COLO829 (cell line): ENCODE measurements around the gene ACTR8.
"Not testable (repeated sequence)": the region's sequence is repeated elsewhere in the genome, so short reads cannot be mapped to it uniquely, and the experiment has no call there.

Experiments
- DNase-seq: peaks from one replicate; pipeline ENCODE4 v3.0.0; 2012; ENCODE audit warnings: low spot score

Gene ACTR8

GRCh38 chr3:53881691-53882593 is at the start of gene ACTR8:
Gene ACTR8, minus strand, starts transcription at chr3:53882152. Its CDS starts 51 bp downstream, at chr3:53882101.
- DNase-seq = peak; percentile 86

GRCh38 chr3:53927208-53927872 is 45.4 kb upstream of the ACTR8 start:
- not testable (repeated sequence) for DNase-seq

- no peak for DNase-seq
These were observed 39.3 kb upstream of the ACTR8 start for GRCh38 chr3:53921296-53921695.

GRCh38 chr3:53919741-53920140 is 37.8 kb upstream of the ACTR8 start:
- DNase-seq = no peak

GRCh38 chr3:53913401-53913800 is 31.4 kb upstream of the ACTR8 start:
- no peak for DNase-seq

GRCh38 chr3:53902711-53903110 is 20.8 kb upstream of the ACTR8 start:
- no peak for DNase-seq

- DNase-seq = no peak
These were observed 20.1 kb upstream of the ACTR8 start for GRCh38 chr3:53902067-53902466.

GRCh38 chr3:53900666-53901331 is 18.8 kb upstream of the ACTR8 start:
- DNase-seq = no peak

GRCh38 chr3:53899750-53900149 is 17.8 kb upstream of the ACTR8 start:
- no peak for DNase-seq

GRCh38 chr3:53892286-53892637 is 10.3 kb upstream of the ACTR8 start:
- DNase-seq = no peak

GRCh38 chr3:53891497-53892285 is 9.7 kb upstream of the ACTR8 start, which contains the start of gene SELENOK:
Gene SELENOK, minus strand, starts transcription at chr3:53891859.
- peak; percentile 97 for DNase-seq

GRCh38 chr3:53890726-53891475 is 8.9 kb upstream of the ACTR8 start:
- DNase-seq = no peak

- no peak for DNase-seq
These were observed 6.3 kb upstream of the ACTR8 start for GRCh38 chr3:53888232-53888631.

- DNase-seq = no peak
These were observed 5.5 kb upstream of the ACTR8 start for GRCh38 chr3:53887446-53887845.

GRCh38 chr3:53885239-53885638 is 3.3 kb upstream of the ACTR8 start:
- peak; percentile 68 for DNase-seq

- no peak for DNase-seq
These were observed 2.7 kb upstream of the ACTR8 start for GRCh38 chr3:53884623-53885022.

GRCh38 chr3:53883008-53883407 is 1.1 kb upstream of the ACTR8 start:
- no peak for DNase-seq

- DNase-seq = no peak
These were observed 1.3 kb downstream of the ACTR8 start for GRCh38 chr3:53880396-53881345.

- no peak for DNase-seq
These were observed 16.0 kb downstream of the ACTR8 start for GRCh38 chr3:53865732-53866499.
